GM12878 (cell line): ENCODE measurements around the gene WNT9B. TPM values are rescaled to one million over a fixed set of nuclear protein-coding genes. Genes with fewer than 3 reads are reported as not detected.

Source experiments
- ATAC-seq: fragments of 200-7000 bp; cut with Tn5 transposase; 3 replicates; pipeline ENCODE4 v1.9.1; 2020; ENCODE audit warnings: mild to moderate bottlenecking, moderate library complexity
- BruUV-seq: library from RNA; stranded (reverse); fragments of 400-500 nt; replicated peaks from 2 replicates; lab custom pipeline; 2021; lab: Mats Ljungman, UMichigan
- CTCF ChIA-PET: fragments of 300-600 bp; sonication (Branson Sonifier 250); formaldehyde crosslinking; extraction: SDS; loops from one replicate; lab custom pipeline; 2021; ENCODE audit warnings: inconsistent platforms; lab: Yijun Ruan, JAX
- POLR2A ChIA-PET: fragments of 350-600 bp; formaldehyde crosslinking; extraction: SDS; loops from one replicate; lab custom pipeline; 2021; ENCODE audit warnings: inconsistent platforms; lab: Charles Lee
- RAD21 ChIA-PET: fragments of 300-600 bp; sonication (Branson Sonifier 250); formaldehyde crosslinking; loops from one replicate; lab custom pipeline; 2023; ENCODE audit warnings: antibody characterized with exemption; ENCODE audit not compliant: unreplicated experiment; lab: Charles Lee
- SMC1A ChIA-PET: fragments of 300-600 bp; sonication (Branson Sonifier 250); formaldehyde crosslinking; loops from one replicate; lab custom pipeline; 2023; ENCODE audit not compliant: unreplicated experiment, uncharacterized antibody; lab: Charles Lee
- DNase-seq: peaks from one replicate; pipeline ENCODE4 v3.0.0-alpha.2; 2011; ENCODE audit warnings: low read depth, low spot score
- FAIRE-seq: peaks from 3 replicates; lab custom pipeline; 2011; peaks lifted over from hg19 to GRCh38; lab: Jason Lieb, UNC
- H2AFZ ChIP-seq: 2 replicates; pipeline ENCODE4 v1.6.0; 2011; ENCODE audit warnings: low read depth, low read length, control low read depth; ENCODE audit not compliant: control insufficient read depth
- H3K27ac ChIP-seq: 2 replicates; pipeline ENCODE4 v1.5.1; 2011; ENCODE audit warnings: control low read depth; ENCODE audit not compliant: control insufficient read depth, insufficient read depth
- H3K27me3 ChIP-seq, 2 experiments: replicated peaks in 1 of 2; 2 replicates each; pipeline versions ENCODE4 v1.6.0 to v1.6.1; 2011; ENCODE audit warnings: low read length in 1 of 2; ENCODE audit not compliant: control insufficient read depth in 2 of 2, insufficient read depth in 2 of 2
- H3K36me3 ChIP-seq, 2 experiments: 2 replicates each; pipeline ENCODE4 v1.5.1; 2011; ENCODE audit warnings: low read length in 1 of 2; ENCODE audit not compliant: control insufficient read depth in 2 of 2, insufficient read depth in 2 of 2
- H3K4me1 ChIP-seq: 2 replicates; pipeline ENCODE4 v1.6.1; 2011; ENCODE audit warnings: mild to moderate bottlenecking, low read length, moderate library complexity, mixed read lengths; ENCODE audit not compliant: control insufficient read depth, insufficient read depth
- H3K4me2 ChIP-seq: 2 replicates; pipeline ENCODE4 v1.6.0; 2011; ENCODE audit warnings: control low read depth; ENCODE audit not compliant: control insufficient read depth, insufficient read depth
- H3K4me3 ChIP-seq: fragments of 200-600 bp; sonication (generic); 2 replicates; pipeline ENCODE4 v1.5.1; 2016
- H3K79me2 ChIP-seq: 2 replicates; pipeline ENCODE4 v1.6.0; 2011; ENCODE audit warnings: low read length; ENCODE audit not compliant: control insufficient read depth, insufficient read depth
- H3K9ac ChIP-seq: 2 replicates; pipeline ENCODE4 v1.8.0; 2011; ENCODE audit warnings: low read length, control low read depth, mixed read lengths; ENCODE audit not compliant: control insufficient read depth, insufficient read depth
- H3K9me3 ChIP-seq: replicated peaks from 3 replicates; pipeline ENCODE4 v1.5.1; 2011; ENCODE audit warnings: mild to moderate bottlenecking, low read length; ENCODE audit not compliant: control insufficient read depth, insufficient read depth
- H4K20me1 ChIP-seq: 2 replicates; pipeline ENCODE4 v1.6.0; 2011; ENCODE audit not compliant: control insufficient read depth, insufficient read depth
- ATF7 ChIP-seq: fragments of 450-650 bp; IDR thresholded peaks from 2 replicates; pipeline ENCODE4 v1.6.1; 2016; ENCODE audit warnings: low read depth, mild to moderate bottlenecking
- CHD1 ChIP-seq: IDR thresholded peaks from 2 replicates; pipeline ENCODE4 v1.6.1; 2012; ENCODE audit warnings: low read depth, low read length, improper control_type of control experiment
- E2F8 ChIP-seq: fragments of 450-650 bp; IDR thresholded peaks from 2 replicates; pipeline ENCODE4 v1.6.1; 2018; ENCODE audit warnings: mild to moderate bottlenecking, low read depth, moderate library complexity; ENCODE audit not compliant: partially characterized antibody
- HDGF ChIP-seq: fragments of 450-650 bp; IDR thresholded peaks from 2 replicates; pipeline ENCODE4 v1.6.1; 2016; ENCODE audit warnings: antibody characterized with exemption
- MLLT1 ChIP-seq: fragments of 450-650 bp; IDR thresholded peaks from 2 replicates; pipeline ENCODE4 v1.6.1; 2016; ENCODE audit warnings: mild to moderate bottlenecking
- STAT3 ChIP-seq: IDR thresholded peaks from 2 replicates; pipeline ENCODE4 v1.6.1; 2011; ENCODE audit warnings: low read depth, low read length, improper control_type of control experiment
- ZNF622 ChIP-seq: fragments of 450-650 bp; IDR thresholded peaks from 2 replicates; pipeline ENCODE4 v1.6.1; 2017; ENCODE audit warnings: mild to moderate bottlenecking, inconsistent platforms
- WGBS: methylation state at CpG from one replicate; pipeline ENCODE4 v1.1.6; 2016; ENCODE audit warnings: low lambda C conversion rate; ENCODE audit not compliant: insufficient replicate concordance, insufficient coverage; ENCODE audit errors: missing lambda C conversion rate; 5-methylcytosine and 5-hydroxymethylcytosine counted together
- in situ Hi-C: fragments of 300-500 bp; cut with MboI; formaldehyde crosslinking; loops from 9 replicates; pipeline ENCODE4 v1.14.3; 2018; ENCODE audit warnings: mixed read lengths
- intact Hi-C: fragments of 100-400 bp; cut with micrococcal nuclease; formaldehyde crosslinking; loops from one replicate; pipeline ENCODE4 v1.14.2; 2022; ENCODE audit not compliant: unreplicated experiment
- polyA plus RNA-seq, 11 experiments: library from polyadenylated mRNA; depleted of rRNA in 4 of 11; unstranded in 6 of 11; stranded (reverse) in 5 of 11; fragments of >200 nt; fragmentation: Nextera tagmentation in 4 of 11; fragmentation: Illumina TruSeq in 1 of 11; extraction: Ambion mirVana in 4 of 11; extraction: Trizol in 1 of 11; gene quantifications; 1 replicate in 1 of 11; 2 replicates in 10 of 11; pipeline versions ENCODE4 v1.2.1 to v1.2.3, GENCODE V29; 2011 to 2016; ENCODE audit warnings: inconsistent platforms in 2 of 11, missing spikeins in 2 of 11, low read depth in 1 of 11
- total RNA-seq, 4 experiments: library from RNA; depleted of rRNA in 3 of 4; stranded (reverse); fragments of >200 nt in 3 of 4; fragmentation: Illumina TruSeq in 1 of 4; extraction: Trizol in 1 of 4; gene quantifications; 2 replicates each; pipeline versions ENCODE4 v1.2.1 to v1.2.3, GENCODE V29; 2013 to 2021

The WNT9B gene
- total and polyA plus RNA-seq, 10 of the 15 experiments (the other 5 are each of a cell fraction or from before 2014, with no cell fraction given): not detected

- Histone ChIP-seq H3K4me2 (no peak overlapping the region), H3K36me3 (no peaks in the 10 kb centered on the region), H3K4me1 (no peaks in the 10 kb centered on the region), H4K20me1 (no peaks in the 10 kb centered on the region), H3K4me3 (no peak overlapping the region), H3K79me2 (no peaks in the 10 kb centered on the region), H3K9ac (no peak overlapping the region), H3K9me3 (no peaks in the 10 kb centered on the region), H3K27me3 (0 out of 4 replicates have a peak, but pooled peaks cover 0 to 2% of the 10 kb centered on the region in 2 experiments), H2AFZ (no peak overlapping the region), H3K27ac (no peak overlapping the region)
- DNase-seq (no peak), FAIRE-seq (no peak), ATAC-seq (no peak)
- ChIA-PET CTCF (no interaction called here), POLR2A (no interaction called here), SMC1A (no interaction called here), RAD21 (no interaction called here)
- no TSS peak for BruUV-seq
- 25% methylated on average over 2 of the region's 2 CpGs for WGBS
- in situ Hi-C loops: no loop called here
- intact Hi-C loops: no loop called here
- TF ChIP-seq MLLT1 (no peak), ATF7 (no peak), HDGF (no peak), ZNF622 (no peak), E2F8 (no peak), STAT3 (no peak), CHD1 (no peak)
These were observed 64.8 kb downstream of the WNT9B start for GRCh38 chr17:46916211-46916610.
